HG02973 (cell line): ENCODE data around the gene ZBTB7C.

ENCODE experiments used
- ATAC-seq: cut with Tn5 transposase; IDR thresholded peaks from one replicate; pipeline ENCODE4 v1.9.1; 2021; ENCODE audit warnings: moderate library complexity; ENCODE audit not compliant: unreplicated experiment

The ZBTB7C gene

DNA sequence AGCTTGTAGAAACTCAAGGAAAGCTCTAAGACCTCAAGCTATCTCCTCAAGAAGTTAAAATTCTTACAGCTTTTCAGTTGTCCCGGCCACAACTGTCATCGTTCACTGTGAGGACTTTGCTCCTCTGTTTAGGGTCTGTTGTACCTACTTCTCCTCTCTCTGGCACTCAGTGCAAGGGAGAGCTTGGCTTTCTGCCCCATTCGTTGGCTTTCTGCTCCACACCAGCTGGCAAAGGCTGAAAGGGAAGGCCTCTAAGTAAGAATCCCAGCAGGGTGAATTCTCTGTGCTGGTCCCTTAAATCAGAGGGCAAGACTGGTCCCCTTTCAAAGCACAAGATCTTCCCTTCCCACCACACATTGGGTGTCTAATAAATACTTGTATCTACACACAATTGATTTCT lies 17.3 kb downstream of the ZBTB7C start:
- no peak for ATAC-seq

DNA sequence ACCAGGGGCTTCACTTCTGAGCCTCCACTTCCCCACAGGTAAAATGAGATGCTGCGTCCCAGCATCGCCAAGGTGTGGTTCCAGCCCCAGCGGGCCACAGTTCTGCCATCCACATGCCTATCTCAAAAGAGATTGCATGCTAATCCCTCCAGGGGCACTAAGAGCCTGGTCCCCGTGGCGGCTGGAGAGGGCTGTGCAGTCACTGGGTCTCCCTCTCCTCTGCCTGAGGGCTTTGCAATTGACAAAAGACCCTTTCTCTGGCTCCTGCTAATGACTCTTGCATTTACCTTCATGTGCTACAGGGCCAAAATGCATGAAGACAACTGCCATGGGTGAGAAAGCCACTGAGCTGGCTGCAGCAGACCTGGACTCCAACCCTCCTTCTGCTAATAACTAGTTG lies 18.5 kb downstream of the ZBTB7C start:
- no peak for ATAC-seq

DNA sequence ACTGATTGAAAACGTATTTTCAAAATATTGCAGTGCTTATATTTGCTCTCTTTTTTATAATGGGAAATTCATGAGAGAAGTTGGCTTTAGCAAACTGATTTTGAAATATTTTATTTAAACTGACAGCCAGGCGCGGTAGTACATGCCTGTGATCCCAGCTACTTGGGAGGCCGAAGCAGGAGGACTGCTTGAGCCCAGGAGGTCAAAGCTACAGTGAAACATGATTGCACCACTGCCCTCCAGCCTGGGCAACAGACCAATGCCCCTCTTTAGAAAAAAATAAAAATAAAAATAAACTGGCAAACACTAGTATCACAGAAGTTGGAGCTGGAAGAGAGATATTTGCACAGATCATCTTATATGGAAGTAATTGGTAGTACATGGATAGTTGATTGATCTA lies 20.7 kb downstream of the ZBTB7C start:
- no peak for ATAC-seq

DNA sequence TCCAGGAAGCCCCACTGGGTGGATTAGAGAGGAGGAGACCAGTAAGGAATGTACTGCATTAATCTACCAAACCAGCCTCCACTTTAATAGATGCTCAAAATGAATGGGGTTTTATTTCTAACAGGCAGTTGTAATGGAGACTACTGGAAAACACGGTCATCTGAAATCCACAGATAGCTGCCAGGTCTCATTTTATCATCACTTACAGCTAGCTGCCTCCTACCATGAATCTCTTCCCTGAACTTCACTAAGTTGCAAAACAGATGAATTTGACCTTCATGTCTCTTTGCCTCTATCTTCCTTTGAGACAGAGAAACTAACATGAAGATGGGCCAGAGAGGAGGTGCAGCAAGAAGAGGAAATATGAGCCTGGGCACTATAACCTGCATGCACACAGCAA lies 21.9 kb downstream of the ZBTB7C start:
- ATAC-seq, result no peak

DNA sequence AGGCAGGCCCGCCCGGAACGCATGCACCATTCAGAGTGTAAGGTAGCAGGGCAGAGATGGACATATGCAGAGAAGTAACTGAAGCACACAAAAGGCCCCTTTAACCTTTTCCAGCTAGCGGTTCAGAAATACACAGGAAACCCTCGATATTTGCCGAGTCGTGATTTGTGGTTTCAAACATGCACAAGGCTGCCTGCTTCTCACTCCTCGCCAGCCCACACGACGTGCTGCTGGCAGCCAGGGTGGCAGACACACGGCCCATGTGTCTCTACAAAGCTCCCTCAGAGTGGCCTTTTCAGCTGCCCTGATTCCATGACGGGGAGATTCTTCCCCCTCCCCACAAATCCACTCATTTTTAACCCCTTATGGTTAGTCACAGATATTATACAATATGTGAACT lies 23.6 kb downstream of the ZBTB7C start:
- no peak for ATAC-seq

DNA sequence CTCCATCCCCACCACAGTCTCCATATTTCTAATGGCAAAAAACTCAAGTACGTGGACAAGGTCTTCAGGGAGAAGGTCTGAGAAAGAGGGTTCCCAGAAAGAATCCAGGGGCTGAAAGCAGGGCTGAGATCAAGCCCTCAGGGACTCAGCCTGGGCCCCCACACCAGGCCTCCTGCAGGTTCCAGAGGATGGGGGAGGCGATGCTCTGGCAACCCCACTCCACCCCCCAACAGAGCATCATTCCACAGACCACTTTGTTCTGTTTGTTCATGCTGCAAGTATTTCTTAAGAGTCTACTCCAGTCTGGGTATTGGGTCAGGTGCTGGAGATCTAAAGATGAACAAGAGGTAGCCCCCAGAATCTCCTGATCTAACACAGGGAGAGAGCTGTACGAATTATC lies 32.2 kb downstream of the ZBTB7C start:
- ATAC-seq, result no peak

DNA sequence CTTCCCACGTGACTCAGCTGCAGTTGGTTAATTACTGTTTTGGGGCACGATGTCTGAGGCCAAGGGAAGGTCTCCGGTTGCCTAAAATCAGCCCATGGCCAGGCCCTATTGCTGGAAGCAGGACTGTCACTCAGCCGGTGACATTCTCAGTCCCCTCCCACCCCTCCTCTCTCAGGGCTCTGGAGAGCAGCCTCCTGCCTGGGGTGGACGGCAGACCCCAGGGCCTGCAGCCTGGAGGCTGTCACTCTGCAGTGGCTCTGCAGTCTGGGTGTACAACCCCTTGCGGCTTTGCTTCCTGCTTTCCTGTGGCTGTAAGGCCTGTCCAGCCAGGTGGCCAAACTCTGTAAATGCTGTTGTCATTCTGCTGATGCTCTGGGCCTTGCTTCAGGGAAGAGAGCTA lies 32.8 kb downstream of the ZBTB7C start:
- no peak for ATAC-seq

DNA sequence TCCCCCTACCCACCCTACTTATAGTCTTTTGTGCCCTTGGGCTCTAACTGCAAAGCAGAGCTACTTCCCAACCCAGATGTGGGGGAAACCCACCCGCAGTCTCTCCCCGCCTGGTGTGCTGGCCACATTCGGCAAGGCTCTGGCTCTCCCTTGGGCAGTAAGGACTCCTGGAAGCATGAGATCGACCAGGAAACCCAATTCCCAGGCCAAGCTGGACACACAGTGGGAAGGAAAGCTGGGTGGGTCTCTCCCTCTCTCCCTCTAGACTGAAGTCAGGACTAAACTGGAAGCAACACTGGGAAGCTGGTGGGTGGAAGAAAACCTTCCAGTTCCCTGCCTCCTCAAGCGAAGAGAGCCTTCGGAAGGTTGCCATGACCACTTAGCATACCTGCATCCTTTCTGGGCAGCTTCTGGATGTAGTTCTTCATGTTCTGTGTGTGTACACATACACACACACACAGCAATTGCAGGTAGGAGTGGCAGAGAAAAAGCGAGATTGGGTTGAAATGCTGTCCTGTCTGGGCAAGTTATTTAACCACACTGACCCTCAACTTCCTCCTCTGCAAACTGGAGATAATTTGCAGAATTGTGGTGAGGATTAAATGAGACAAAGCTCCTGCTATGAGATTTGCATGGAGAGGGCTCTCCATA lies 33.9 kb downstream of the ZBTB7C start:
- no peak for ATAC-seq

DNA sequence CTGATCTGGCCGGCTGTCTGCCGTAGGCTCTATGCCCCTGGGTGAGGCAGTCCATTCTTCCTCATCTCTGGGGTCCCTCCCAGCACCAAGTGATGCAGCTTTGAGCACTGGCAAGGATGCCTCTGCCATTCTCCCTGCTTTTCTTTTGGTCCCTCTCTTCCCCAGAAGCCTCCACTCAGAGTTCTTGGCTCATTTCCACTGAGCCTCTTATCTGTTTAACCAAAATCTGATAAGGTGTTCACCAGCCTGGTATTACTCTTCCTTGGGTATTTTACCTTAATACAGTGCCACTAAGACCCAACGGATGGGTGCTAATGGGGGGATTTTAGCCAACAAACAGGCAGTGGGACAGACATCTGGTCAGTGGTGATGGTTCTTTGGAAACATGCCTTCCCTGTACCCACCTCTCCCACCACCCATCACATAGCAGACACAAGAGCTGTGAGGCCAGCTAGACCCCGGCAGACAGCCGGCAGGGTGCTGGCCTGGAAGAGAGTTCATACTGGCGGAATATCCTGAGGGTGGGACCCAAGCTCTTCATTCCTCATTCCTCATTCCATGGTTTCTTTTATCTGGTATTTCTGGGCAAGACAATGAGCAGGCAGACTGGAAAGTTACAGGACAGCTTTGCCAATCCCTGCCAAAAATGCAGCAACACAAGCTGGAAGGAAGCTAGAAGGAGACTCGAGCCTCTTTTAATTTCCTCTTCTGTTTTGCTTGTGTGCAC lies 34.6 kb downstream of the ZBTB7C start:
- ATAC-seq, result no peak

DNA sequence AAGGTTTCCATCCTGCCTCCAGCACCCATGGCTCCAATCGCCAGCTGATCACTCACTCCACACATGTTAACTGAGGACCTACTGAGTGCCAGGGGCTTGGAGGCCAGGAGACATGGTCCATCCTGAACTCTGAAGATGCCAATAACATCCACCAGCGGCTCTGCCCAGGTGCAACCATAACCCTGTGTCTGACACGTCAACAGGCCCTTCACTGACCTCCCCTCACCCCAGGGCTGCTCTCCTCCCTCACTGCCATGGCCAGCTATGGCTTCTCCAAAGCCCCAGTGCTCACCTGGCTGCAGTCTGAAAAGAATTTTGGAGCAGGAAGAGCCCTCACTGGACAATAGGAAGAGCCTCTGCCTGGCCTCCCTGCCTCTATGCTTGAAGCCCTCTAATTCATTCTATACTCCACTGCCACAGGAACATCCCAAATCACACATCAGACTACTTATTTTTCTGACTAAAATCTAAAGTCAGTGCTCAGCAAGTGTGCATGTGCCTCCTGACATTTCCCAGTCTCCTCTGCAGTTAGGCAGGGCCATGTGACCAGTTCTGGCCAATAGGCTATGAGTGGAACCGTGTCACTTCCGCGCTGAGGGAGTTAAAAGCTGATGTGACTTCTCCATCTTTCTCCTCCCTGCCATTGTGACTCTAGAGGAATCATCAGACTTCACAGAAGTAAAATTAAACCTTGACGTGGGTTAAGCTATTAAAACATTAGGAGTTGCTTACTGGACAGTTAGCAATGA lies 37.2 kb downstream of the ZBTB7C start:
- no peak for ATAC-seq

DNA sequence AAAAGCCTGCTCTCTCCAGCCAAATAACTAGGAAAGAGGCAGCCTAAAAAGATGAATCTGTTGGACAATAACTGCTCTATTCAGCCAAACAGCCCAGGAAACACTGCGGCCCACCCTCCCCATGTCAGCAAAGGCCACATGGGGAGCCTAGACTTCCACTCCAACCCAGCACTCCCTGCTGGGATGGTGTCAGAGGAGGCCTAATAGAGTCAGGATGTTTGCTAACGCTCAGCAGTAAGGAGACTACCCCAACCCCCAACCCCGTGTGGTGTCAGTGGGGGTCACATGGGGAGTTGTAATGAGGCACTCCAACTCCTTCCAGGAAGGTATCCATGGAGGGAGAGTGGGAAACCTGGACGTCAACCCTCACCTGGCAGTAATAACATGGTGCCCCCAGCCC lies 41.6 kb downstream of the ZBTB7C start:
- ATAC-seq, result no peak

DNA sequence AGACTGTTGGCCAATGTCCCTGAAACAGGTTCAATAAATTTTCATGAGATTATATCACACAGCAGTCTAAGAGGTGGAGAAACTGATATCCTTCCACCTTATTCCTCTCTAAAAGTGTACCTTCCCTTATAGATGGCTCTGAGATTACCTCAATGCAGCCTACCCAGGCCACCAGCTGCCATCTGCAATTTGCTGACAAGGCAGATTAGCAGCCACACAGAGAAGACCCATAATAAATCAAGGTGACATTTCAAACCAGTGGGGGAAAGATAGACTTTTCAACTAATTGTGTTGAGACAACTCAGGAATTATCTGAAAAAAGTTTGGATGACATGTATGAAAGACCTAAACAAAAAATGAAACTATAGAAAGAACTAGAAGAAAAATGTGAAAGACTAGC lies 43.2 kb downstream of the ZBTB7C start:
- no peak for ATAC-seq

DNA sequence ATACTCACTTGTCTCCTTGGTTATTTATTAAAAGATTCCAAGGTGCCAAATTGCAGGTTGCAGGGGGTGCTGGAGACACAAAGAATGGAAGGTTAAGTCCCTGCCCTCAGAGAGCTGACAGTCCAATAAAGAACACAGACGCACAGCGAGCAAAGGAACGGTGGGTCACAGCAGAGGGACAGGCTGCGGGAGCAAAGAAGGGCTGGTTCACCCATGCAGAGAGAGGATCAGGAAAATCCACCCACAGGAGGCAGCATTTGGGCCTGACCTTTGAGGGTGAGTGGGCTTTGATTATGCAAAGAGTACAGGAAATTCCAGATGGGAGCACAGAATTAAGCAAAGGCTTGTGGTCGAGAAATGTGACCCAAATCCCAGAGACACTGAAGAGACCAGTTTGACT lies 45.0 kb downstream of the ZBTB7C start:
- ATAC-seq, result no peak

DNA sequence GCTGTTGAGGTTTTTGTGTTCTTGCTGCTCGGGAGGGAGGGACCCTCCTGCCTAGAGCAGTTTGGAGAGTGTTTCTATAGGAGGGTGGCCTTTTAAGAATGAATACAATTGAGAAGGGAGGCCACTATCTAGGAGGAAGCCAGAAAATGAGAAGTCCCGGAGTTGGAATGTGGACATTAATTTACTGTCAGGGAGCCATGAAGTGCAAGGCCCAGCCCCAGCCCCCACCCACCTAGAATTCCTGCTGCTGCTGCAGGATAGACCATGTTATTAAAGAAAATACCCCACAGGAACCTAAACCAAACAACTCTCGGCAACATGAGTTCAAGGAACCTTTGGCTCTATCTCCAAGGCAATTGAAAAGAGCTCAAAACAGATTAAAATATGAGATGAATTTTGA lies 46.0 kb downstream of the ZBTB7C start:
- ATAC-seq, result no peak

DNA sequence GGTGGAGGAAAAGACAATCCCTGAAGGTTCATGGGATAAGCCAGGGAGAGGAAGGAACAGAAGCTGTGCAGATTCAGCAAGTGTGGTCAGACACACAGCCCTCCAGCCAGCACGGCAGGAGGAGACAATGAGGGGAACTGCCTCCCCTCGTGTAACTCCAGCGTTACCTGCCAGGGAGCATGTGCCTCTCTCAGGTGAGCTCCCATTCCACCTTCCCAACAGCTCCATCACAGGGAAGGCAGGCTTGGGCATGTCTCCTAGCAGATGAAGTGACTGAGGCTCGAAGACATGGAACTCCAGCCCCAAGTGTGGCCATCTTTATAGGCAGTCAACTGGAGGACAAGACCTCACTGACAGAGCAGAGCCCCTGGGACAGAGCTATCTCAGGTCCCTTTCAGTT lies 47.4 kb downstream of the ZBTB7C start:
- no peak for ATAC-seq

DNA sequence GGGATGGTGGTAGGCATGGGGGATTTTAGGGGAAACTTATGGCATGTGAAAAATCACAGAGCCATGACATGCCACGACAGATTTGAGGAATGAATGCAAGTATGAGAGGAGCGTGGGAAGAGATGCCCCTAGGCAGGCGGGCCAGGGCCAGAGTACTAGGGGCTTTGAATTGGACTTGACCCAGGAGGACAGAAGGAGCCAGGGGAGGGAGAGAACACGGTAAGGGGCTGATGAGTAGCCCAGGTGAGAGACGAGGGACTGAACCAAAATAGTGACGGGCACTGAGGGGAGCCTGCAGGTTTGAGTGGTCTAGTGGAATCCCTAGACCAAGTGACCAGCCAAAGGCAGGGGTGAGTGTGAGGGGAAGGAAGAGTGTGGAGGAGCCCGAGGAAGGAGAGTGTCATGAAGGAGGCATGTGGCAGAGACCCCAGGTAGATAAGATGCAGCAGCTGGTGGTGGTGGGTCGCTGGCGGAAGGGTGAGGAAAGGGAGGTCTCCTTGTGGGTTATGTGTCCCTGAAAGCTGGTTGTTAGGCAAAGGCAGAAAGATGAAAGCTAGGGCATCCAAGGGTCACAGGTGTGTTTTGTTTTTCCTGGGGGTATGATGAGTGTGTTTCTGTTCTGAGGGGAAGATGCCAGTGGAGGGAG lies 48.7 kb downstream of the ZBTB7C start:
- ATAC-seq, result no peak

DNA sequence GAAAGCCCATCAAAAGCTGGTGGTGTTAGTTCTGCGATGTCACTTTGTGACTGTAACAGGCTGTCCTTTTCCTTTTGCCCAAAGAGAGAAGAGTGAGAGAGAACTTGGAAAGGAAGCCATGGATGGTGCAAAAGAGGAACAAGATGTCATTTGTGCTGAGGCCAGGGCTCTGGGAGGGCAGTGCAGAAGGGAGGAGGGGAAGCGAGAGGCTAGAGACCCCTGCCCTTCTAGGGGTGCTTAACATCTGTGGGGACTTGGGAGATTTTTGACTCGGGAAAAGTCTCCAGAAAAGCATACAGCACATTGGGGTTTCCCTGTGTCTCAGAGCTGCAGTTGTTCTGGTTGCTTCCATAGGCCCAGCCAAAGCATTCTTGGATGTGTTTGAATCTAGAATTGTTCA lies 49.6 kb downstream of the ZBTB7C start:
- no peak for ATAC-seq

DNA sequence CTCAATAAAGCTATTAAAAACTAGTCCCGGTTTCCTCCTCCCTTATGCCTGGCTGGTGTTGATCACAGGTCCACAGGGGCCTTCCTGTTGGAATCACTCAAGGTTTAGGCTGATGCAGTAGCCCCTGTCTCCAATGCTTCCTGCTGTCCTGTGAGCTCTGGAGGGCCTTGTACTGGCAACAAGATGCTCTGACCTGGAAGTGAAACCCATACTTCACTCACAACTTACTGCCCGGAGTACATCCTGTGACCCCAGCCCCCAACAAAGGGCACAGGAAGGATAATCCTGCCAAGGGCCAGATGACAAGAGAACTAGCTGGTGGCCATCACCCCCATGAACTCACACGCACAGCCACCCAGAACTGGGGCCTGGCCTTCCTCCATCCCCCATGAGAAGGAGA lies 50.3 kb downstream of the ZBTB7C start:
- ATAC-seq, result no peak

DNA sequence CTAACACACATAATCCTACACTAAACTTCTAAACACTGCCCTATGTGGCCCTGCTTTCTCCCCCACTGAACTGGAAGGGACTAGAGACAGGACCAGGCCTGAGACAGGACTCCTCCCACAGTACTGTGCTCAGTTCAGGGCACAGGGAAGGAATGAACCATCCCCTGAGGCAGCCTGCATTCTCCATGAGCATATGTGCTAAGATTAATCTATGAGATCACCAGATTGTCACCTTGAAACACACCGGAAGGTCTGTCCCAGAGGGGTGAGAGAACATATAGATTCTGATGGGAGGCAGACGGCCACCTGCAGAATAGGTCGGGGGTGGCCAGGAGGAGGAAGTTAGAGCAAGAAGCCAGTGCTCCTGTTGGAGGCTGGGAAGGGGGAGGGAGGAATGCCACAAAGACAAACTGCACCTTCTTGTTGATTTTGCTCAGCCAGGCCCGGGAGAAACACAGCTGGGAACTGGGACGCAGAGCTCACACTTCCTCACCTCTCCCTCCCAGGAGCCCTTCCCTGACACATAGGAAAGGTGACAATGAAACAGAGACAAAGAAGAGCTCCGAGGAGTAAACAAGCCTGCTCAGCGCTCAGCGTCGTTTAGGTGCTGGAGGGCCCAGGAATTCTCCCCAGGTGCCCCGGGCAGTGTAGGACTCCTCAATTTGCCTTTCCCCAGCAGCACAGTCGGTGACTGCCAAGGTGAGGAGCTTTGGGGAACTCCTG lies 52.1 kb downstream of the ZBTB7C start:
- no peak for ATAC-seq

DNA sequence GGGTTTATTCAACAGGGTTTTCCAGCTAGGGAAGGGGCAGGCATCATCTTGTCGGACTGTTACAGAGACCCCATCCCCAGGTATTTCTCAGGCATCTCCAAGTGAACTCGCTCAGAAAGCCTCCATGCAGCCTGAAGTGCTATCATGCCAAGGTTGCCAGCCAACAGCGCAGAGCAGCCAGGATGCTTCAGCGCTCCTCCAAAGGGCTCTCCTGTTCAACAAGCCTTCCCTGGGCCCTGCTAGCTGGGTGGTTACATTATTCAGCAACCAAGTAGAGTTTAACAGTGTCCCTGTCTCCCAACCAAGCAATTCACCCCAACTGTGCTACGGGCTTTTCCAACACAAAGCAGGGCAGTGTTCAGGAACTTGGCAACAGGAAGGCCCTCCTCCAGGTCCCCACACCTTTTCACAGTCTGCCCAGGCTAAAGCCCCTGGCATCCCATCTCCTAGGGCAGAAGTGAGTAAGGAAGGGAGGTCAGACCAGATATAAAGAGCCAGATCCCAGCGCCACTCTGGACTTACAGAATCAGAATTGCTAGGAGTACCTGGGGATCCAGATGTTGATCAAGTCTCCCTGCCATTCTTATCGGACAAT lies 52.9 kb downstream of the ZBTB7C start:
- ATAC-seq, result no peak
